EL (cell line): ENCODE data around the gene PPA1.
"Not testable (repeated sequence)": the region's sequence is repeated elsewhere in the genome, so short reads cannot be mapped to it uniquely, and the experiment has no call there.

Experiments used
- DNase-seq: peaks from one replicate; pipeline ENCODE4 v3.0.0-alpha.2; 2016

PPA1 gene

GRCh38 chr10:70233109-70233938, at the start of gene PPA1:
TSS of gene PPA1 (minus strand) at chr10:70233429. CDS start at chr10:70233327, 102 bp downstream.
- peak; percentile 96 for DNase-seq

GRCh38 chr10:70281609-70282008, 48.4 kb upstream of the PPA1 start:
- DNase-seq: no peak

- DNase-seq: no peak
Observed at GRCh38 chr10:70280099-70280498, 46.9 kb upstream of the PPA1 start.

GRCh38 chr10:70277396-70278030, 44.3 kb upstream of the PPA1 start:
- no peak for DNase-seq

- DNase-seq: peak; percentile 24
Observed at GRCh38 chr10:70274643-70275042, 41.4 kb upstream of the PPA1 start.

GRCh38 chr10:70272925-70273316, 39.7 kb upstream of the PPA1 start:
- peak; percentile 23 for DNase-seq

GRCh38 chr10:70271996-70272924, 39.0 kb upstream of the PPA1 start:
- no peak for DNase-seq

GRCh38 chr10:70270952-70271351, 37.7 kb upstream of the PPA1 start:
- DNase-seq: no peak

- DNase-seq: no peak
Observed at GRCh38 chr10:70269741-70270140, 36.5 kb upstream of the PPA1 start.

GRCh38 chr10:70268376-70268775, 35.1 kb upstream of the PPA1 start:
- DNase-seq: no peak

- peak; percentile 97 for DNase-seq
Observed at GRCh38 chr10:70267161-70267933, 34.1 kb upstream of the PPA1 start.

GRCh38 chr10:70266701-70267100, 33.5 kb upstream of the PPA1 start:
- no peak for DNase-seq

GRCh38 chr10:70266056-70266455, 32.8 kb upstream of the PPA1 start:
- DNase-seq: no peak

- DNase-seq: no peak
Observed at GRCh38 chr10:70265032-70265689, 31.9 kb upstream of the PPA1 start.

- no peak for DNase-seq
Observed at GRCh38 chr10:70260734-70261133, 27.5 kb upstream of the PPA1 start.

- DNase-seq: no peak
Observed at GRCh38 chr10:70260259-70260658, 27.0 kb upstream of the PPA1 start.

GRCh38 chr10:70258216-70258615, 25.0 kb upstream of the PPA1 start:
- no peak for DNase-seq

GRCh38 chr10:70257816-70258215, 24.6 kb upstream of the PPA1 start:
- DNase-seq: not testable (repeated sequence)

- DNase-seq: no peak
Observed at GRCh38 chr10:70256463-70256862, 23.2 kb upstream of the PPA1 start.

GRCh38 chr10:70255329-70256299, 22.4 kb upstream of the PPA1 start:
- DNase-seq: no peak
